IMR-90 (cell line): Measurements from ENCODE around the gene SCGB1C2. TPM values are rescaled to one million over a fixed set of nuclear protein-coding genes. Genes with fewer than 3 reads are reported as not detected.

Source experiments
- ATAC-seq: fragments of 200-7000 bp; cut with Tn5 transposase; 2 replicates; pipeline ENCODE4 v1.9.1; 2020; ENCODE audit warnings: low read depth, mild to moderate bottlenecking, moderate library complexity
- BruUV-seq: library from RNA; stranded (reverse); fragments of 400-500 nt; replicated peaks from 2 replicates; lab custom pipeline; 2021; lab: Mats Ljungman, UMichigan
- CTCF ChIA-PET: fragments of 300-600 bp; formaldehyde crosslinking; extraction: SDS; loops from one replicate; lab custom pipeline; 2021; ENCODE audit warnings: antibody characterized with exemption; lab: Yijun Ruan, JAX
- POLR2A ChIA-PET: fragments of 300-600 bp; sonication (Branson Sonifier 250); formaldehyde crosslinking; loops from one replicate; lab custom pipeline; 2022; ENCODE audit warnings: antibody characterized with exemption; ENCODE audit not compliant: unreplicated experiment; lab: Charles Lee
- DNase-seq: peaks from one replicate; pipeline ENCODE4 v3.0.0; 2013
- H2AFZ ChIP-seq: replicated peaks from 2 replicates; pipeline ENCODE3; 2013; ENCODE audit warnings: low read length, mild to moderate bottlenecking; ENCODE audit not compliant: poor library complexity
- H2AK5ac ChIP-seq: 2 replicates; pipeline ENCODE4 v1.6.1; 2013; ENCODE audit warnings: low read depth, low read length, inconsistent platforms
- H2AK9ac ChIP-seq: replicated peaks from 2 replicates; pipeline ENCODE3; 2013; ENCODE audit warnings: mild to moderate bottlenecking, low read depth, low read length, moderate library complexity; ENCODE audit not compliant: poor library complexity
- H2BK120ac ChIP-seq: 2 replicates; pipeline ENCODE4 v1.6.1; 2013; ENCODE audit warnings: low read depth, low read length, inconsistent platforms
- H2BK15ac ChIP-seq: 3 replicates; pipeline ENCODE4 v1.6.1; 2013; ENCODE audit warnings: low read depth, low read length, inconsistent platforms
- H2BK20ac ChIP-seq: 2 replicates; pipeline ENCODE4 v1.6.1; 2013; ENCODE audit warnings: low read depth, mild to moderate bottlenecking, inconsistent platforms, low read length, moderate library complexity
- H2BK5ac ChIP-seq: 2 replicates; pipeline ENCODE4 v1.6.1; 2013; ENCODE audit warnings: mild to moderate bottlenecking, low read depth, low read length, inconsistent platforms; ENCODE audit not compliant: poor library complexity, severe bottlenecking
- H3K14ac ChIP-seq: replicated peaks from 2 replicates; pipeline ENCODE4 v1.6.1; 2013; ENCODE audit warnings: low read depth, low read length, inconsistent platforms
- H3K18ac ChIP-seq: 2 replicates; pipeline ENCODE4 v1.6.1; 2013; ENCODE audit warnings: low read depth, low read length, control low read depth
- H3K23ac ChIP-seq: 2 replicates; pipeline ENCODE4 v1.6.1; 2013; ENCODE audit warnings: low read depth, low read length, inconsistent platforms
- H3K27ac ChIP-seq: 2 replicates; pipeline ENCODE4 v1.5.1; 2013; ENCODE audit warnings: mild to moderate bottlenecking, control low read depth, low read length; ENCODE audit not compliant: insufficient read depth
- H3K27me3 ChIP-seq: 2 replicates; pipeline ENCODE4 v1.6.1; 2013; ENCODE audit warnings: low read length; ENCODE audit not compliant: control insufficient read depth, insufficient read depth
- H3K36me3 ChIP-seq: 2 replicates; pipeline ENCODE4 v1.6.1; 2013; ENCODE audit warnings: low read length, mixed read lengths; ENCODE audit not compliant: control insufficient read depth, insufficient read depth
- H3K4ac ChIP-seq: 2 replicates; pipeline ENCODE4 v1.6.1; 2013; ENCODE audit warnings: low read depth, low read length, inconsistent platforms
- H3K4me1 ChIP-seq: 2 replicates; pipeline ENCODE4 v1.6.1; 2013; ENCODE audit warnings: low read length, mixed read lengths; ENCODE audit not compliant: control insufficient read depth, insufficient read depth
- H3K4me2 ChIP-seq: 2 replicates; pipeline ENCODE4 v1.6.1; 2013; ENCODE audit warnings: low read depth, mild to moderate bottlenecking, control low read depth, low read length, moderate library complexity
- H3K4me3 ChIP-seq: 2 replicates; pipeline ENCODE4 v1.5.1; 2013; ENCODE audit warnings: low read depth, mild to moderate bottlenecking, control low read depth, low read length, moderate library complexity; ENCODE audit not compliant: insufficient read depth
- H3K56ac ChIP-seq: 2 replicates; pipeline ENCODE4 v1.6.1; 2013; ENCODE audit warnings: low read length, inconsistent platforms; ENCODE audit not compliant: insufficient read depth; ENCODE audit errors: extremely low read depth
- H3K79me1 ChIP-seq, 2 experiments: 2 replicates each; pipeline ENCODE4 v1.6.1; 2013; ENCODE audit warnings: low read length in 2 of 2, inconsistent platforms in 1 of 2, low read depth in 1 of 2
- H3K9ac ChIP-seq: 2 replicates; pipeline ENCODE4 v1.6.1; 2013; ENCODE audit warnings: low read depth, low read length, control low read depth
- H3K9me1 ChIP-seq: 2 replicates; pipeline ENCODE4 v1.6.1; 2013; ENCODE audit warnings: low read length, inconsistent platforms; ENCODE audit not compliant: insufficient read depth
- H3K9me3 ChIP-seq: 2 replicates; pipeline ENCODE4 v1.6.1; 2013; ENCODE audit warnings: low read length; ENCODE audit not compliant: control insufficient read depth, insufficient read depth
- H4K20me1 ChIP-seq: 2 replicates; pipeline ENCODE4 v1.6.1; 2013; ENCODE audit warnings: low read length, inconsistent platforms; ENCODE audit not compliant: insufficient read depth
- H4K5ac ChIP-seq: 2 replicates; pipeline ENCODE4 v1.6.1; 2013; ENCODE audit warnings: mild to moderate bottlenecking, low read depth, low read length, control low read depth
- H4K8ac ChIP-seq, 2 experiments: 2 replicates each; pipeline ENCODE4 v1.6.1; 2013; ENCODE audit warnings: low read depth in 2 of 2, low read length in 2 of 2, control low read depth in 1 of 2, inconsistent platforms in 1 of 2
- H4K91ac ChIP-seq: 2 replicates; pipeline ENCODE4 v1.6.1; 2013; ENCODE audit warnings: low read depth, low read length, inconsistent platforms; ENCODE audit not compliant: insufficient read depth
- CEBPB ChIP-seq: IDR thresholded peaks from 2 replicates; pipeline ENCODE4 v1.6.1; 2012; ENCODE audit warnings: low read depth, low read length, improper control_type of control experiment
- ELK1 ChIP-seq: fragments of 150-350 bp; IDR thresholded peaks from 2 replicates; pipeline ENCODE4 v1.6.1; 2016; ENCODE audit warnings: low read depth, mild to moderate bottlenecking, low read length, moderate library complexity, borderline replicate concordance
- MXI1 ChIP-seq: IDR thresholded peaks from 2 replicates; pipeline ENCODE4 v1.6.1; 2012; ENCODE audit warnings: low read depth, mild to moderate bottlenecking, low read length, moderate library complexity, borderline replicate concordance
- NFE2L2 ChIP-seq: fragments of 150-350 bp; IDR thresholded peaks from 2 replicates; pipeline ENCODE4 v1.6.1; 2016; ENCODE audit warnings: low read depth, mild to moderate bottlenecking, low read length
- POLR2A ChIP-seq: IDR thresholded peaks from 2 replicates; pipeline ENCODE4 v1.6.1; 2012; ENCODE audit warnings: mild to moderate bottlenecking, low read depth, low read length
- RAD21 ChIP-seq: IDR thresholded peaks from 2 replicates; pipeline ENCODE4 v1.6.1; 2012; ENCODE audit warnings: low read length, improper control_type of control experiment
- RFX5 ChIP-seq: IDR thresholded peaks from 2 replicates; pipeline ENCODE4 v1.8.0; 2012; ENCODE audit warnings: low read depth, mild to moderate bottlenecking, low read length, moderate library complexity
- WGBS, 2 experiments: methylation state at CpG; one replicate each; pipeline versions ENCODE4 v1.1.5 to v1.1.7; 2013; ENCODE audit warnings: missing lambda C conversion rate in 2 of 2; ENCODE audit not compliant: insufficient read length in 1 of 2; ENCODE audit errors: extremely low coverage in 2 of 2; 5-methylcytosine and 5-hydroxymethylcytosine counted together
- dilution Hi-C: fragments of 300-500 bp; cut with HindIII; formaldehyde crosslinking; loops from one replicate; pipeline ENCODE4 v1.14.3; 2018; ENCODE audit warnings: low sequenced_read_pairs; ENCODE audit not compliant: unreplicated experiment
- in situ Hi-C: fragments of 300-500 bp; cut with MboI; formaldehyde crosslinking; loops from 3 replicates; pipeline ENCODE4 v1.14.3; 2019; ENCODE audit warnings: low sequenced_read_pairs, inconsistent platforms, mixed read lengths
- intact Hi-C: fragments of 100-400 bp; cut with micrococcal nuclease; formaldehyde crosslinking; loops from 2 replicates; pipeline ENCODE4 v1.10.0; 2022
- polyA plus RNA-seq, 3 experiments: library from polyadenylated mRNA; depleted of rRNA; stranded (reverse); fragments of >200 nt; gene quantifications; 2 replicates each; pipeline ENCODE4 v1.2.3, GENCODE V29; 2012; ENCODE audit warnings: low replicate concordance in 1 of 3
- total RNA-seq: library from RNA; depleted of rRNA; stranded (reverse); fragments of >200 nt; gene quantifications from 2 replicates; pipeline ENCODE4 v1.2.3, GENCODE V29; 2012
- TF ChIP-seq, protein P1 (sequence below): fragments of 150-350 bp; IDR thresholded peaks from 2 replicates; pipeline ENCODE4 v1.6.1; 2017; ENCODE audit warnings: mild to moderate bottlenecking, antibody characterized with exemption, low read length, low read depth
- TF ChIP-seq, protein P2 (sequence below): conservative IDR thresholded peaks from 2 replicates; pipeline ENCODE4 v1.5.1; 2012; ENCODE audit warnings: mild to moderate bottlenecking, low read depth, low read length, improper control_type of control experiment

Gene SCGB1C2
- total and polyA plus RNA-seq, 2 of the 4 experiments (the other 2 are of a cell fraction) = not detected

DNA sequence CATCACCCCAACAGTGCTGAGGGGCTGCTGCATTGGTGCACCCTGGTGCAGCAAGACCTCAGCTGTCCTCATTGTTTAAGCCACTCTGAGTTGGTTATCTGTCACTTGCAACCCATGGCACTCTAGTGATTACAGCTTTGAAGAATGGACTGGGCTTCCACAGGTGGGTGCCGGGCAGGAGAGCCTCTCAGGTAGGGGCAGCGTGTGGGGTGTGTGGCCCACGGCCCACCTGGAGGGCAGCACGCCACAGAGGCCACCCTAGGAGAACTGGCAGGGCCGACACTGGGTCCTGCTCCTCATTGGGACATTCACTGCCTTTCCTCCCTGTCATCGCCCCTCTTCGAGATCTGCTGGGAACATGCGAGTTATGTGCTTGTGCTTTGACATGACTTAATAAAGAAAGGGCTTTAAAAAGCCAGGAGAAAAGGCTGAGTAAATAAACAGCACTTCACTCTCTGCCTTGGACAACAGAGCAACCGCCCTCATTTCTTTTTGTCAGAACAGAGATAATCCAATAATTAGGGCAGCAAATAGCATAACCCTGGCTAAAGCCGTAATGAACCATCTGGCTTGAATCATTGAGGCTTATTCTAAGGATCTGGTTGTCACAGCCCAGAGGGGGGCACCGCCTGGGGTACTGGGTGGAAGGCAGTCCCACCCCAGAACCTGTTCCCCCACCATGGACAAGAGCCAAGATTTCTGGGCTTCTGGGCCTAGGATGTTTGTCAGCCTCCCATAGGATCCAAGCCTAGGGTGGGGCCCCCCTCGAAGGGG lies 41.1 kb downstream of the SCGB1C2 start:
- no peak overlapping the region for H2BK15ac ChIP-seq
- H4K20me1 ChIP-seq = no peaks in the 10 kb centered on the region
- H2BK5ac ChIP-seq = no peak overlapping the region
- CTCF ChIA-PET = no interaction called here
- no peak overlapping the region for H2AK9ac ChIP-seq
- no peak overlapping the region for H3K4me2 ChIP-seq
- no peak overlapping the region for H3K23ac ChIP-seq
- no peak overlapping the region for H3K14ac ChIP-seq
- H3K56ac ChIP-seq = no peak overlapping the region
- WGBS, 2 experiments = no CpG with 5 or more reads among the region's 12 CpGs
- no peak overlapping the region for H3K4ac ChIP-seq
- POLR2A ChIA-PET = no interaction called here
- no peak overlapping the region for H2AK5ac ChIP-seq
- no peaks in the 10 kb centered on the region for H3K4me1 ChIP-seq
- H3K9me1 ChIP-seq = no peaks in the 10 kb centered on the region
- H3K79me1 ChIP-seq = no peaks in the 10 kb centered on the region
- DNase-seq (no peak), ATAC-seq (no peak)
- no peak overlapping the region for H4K91ac ChIP-seq
- no peak overlapping the region for H4K5ac ChIP-seq
- H2BK20ac ChIP-seq = no peak overlapping the region
- no peak overlapping the region for H4K8ac ChIP-seq
- H3K9ac ChIP-seq = no peak overlapping the region
- intact Hi-C loops (no loop called here), in situ Hi-C loops (no loop called here), dilution Hi-C loops (no loop called here)
- H2BK120ac ChIP-seq = no peak overlapping the region
- BruUV-seq = no TSS peak
- no peaks in the 10 kb centered on the region for H3K9me3 ChIP-seq
- TF ChIP-seq ELK1 (no peak), RAD21 (no peak), MXI1 (no peak), CEBPB (no peak), RFX5 (no peak), NFE2L2 (no peak), POLR2A (no peak)
- TF ChIP-seq, protein P1, sequence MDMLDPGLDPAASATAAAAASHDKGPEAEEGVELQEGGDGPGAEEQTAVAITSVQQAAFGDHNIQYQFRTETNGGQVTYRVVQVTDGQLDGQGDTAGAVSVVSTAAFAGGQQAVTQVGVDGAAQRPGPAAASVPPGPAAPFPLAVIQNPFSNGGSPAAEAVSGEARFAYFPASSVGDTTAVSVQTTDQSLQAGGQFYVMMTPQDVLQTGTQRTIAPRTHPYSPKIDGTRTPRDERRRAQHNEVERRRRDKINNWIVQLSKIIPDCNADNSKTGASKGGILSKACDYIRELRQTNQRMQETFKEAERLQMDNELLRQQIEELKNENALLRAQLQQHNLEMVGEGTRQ = no peak
- TF ChIP-seq, protein P2, sequence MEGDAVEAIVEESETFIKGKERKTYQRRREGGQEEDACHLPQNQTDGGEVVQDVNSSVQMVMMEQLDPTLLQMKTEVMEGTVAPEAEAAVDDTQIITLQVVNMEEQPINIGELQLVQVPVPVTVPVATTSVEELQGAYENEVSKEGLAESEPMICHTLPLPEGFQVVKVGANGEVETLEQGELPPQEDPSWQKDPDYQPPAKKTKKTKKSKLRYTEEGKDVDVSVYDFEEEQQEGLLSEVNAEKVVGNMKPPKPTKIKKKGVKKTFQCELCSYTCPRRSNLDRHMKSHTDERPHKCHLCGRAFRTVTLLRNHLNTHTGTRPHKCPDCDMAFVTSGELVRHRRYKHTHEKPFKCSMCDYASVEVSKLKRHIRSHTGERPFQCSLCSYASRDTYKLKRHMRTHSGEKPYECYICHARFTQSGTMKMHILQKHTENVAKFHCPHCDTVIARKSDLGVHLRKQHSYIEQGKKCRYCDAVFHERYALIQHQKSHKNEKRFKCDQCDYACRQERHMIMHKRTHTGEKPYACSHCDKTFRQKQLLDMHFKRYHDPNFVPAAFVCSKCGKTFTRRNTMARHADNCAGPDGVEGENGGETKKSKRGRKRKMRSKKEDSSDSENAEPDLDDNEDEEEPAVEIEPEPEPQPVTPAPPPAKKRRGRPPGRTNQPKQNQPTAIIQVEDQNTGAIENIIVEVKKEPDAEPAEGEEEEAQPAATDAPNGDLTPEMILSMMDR = no peak
- H3K36me3 ChIP-seq = no peaks in the 10 kb centered on the region
- no peak overlapping the region for H3K4me3 ChIP-seq
- H3K27ac ChIP-seq = no peak overlapping the region
- H3K27me3 ChIP-seq = peaks cover 69% of the 10 kb centered on the region
- H3K18ac ChIP-seq = no peak overlapping the region
- H2AFZ ChIP-seq = no peak overlapping the region
